Stimulated activated CD8-positive, alpha-beta memory T cell treated with anti-CD3 and anti-CD28 coated beads, Interleukin-4, amount 100 ng/mL, for 4 hours (primary cell): Measurements from ENCODE around the gene IRS2.
"Not testable (repeated sequence)": the region's sequence is repeated elsewhere in the genome, so short reads cannot be mapped to it uniquely, and the experiment has no call there.

ENCODE experiments used
- DNase-seq, 2 donors: peaks; one replicate each; pipeline ENCODE4 v3.0.0-alpha.2; 2020; ENCODE audit warnings: low read depth in 2 of 2, low spot score in 1 of 2

Gene IRS2

DNA sequence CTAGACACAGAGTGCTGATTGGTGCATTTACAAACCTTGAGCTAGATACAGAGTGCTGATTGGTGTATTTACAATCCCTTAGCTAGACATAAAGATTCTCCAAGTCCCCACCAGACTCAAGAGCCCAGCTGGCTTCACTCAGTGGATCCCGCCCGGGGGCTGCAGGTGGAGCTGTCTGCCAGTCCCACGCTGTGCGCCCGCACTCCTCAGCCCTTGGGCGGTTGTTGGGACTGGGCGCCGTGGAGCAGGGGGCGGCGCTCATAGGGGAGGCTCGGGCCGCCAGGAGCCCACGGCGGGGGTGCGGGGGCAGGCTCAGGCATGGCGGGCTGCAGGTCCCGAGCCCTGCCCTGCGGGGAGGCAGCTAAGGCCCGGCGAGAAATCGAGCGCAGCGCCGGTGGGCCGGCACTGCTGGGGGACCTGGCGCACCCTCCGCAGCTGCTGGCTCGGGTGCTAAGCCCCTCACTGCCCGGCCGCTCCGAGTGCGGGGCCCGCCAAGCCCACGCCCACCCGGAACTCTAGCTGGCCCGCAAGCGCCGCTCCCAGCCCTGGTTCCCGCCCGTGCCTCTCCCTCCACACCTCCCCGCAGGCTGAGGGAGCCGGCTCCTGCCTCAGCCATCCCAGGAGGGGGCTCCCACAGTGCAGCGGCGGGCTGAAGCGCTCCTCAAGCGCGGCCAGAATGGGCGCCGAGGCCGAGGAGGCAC is 53.8 kb downstream of the IRS2 start:
- not testable (repeated sequence) for DNase-seq

DNA sequence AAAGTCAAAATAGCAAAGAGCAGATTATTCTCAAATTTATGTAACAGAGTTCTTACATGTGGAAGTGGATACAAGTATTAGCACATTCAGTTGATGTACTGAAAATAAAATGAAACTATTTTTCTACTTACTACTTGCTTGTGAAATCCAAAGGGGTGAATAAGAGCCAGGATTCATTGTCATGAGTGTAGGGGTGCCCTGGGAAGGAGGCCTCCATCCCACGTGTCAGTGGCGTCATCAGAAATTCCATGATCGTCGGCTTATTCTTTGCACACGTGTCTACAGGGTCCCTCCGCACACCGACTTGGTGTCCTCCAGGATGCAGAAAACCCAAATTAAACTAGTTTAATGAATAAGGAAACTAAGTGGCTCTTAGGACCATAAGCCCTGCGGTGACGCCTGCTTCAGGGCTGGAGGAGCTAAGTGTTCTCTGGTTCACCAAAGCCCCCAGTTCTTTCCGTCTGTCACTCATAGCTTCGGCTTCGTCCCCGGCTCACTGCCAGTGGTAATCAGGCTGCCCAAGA is 55.5 kb downstream of the IRS2 start:
- DNase-seq = no peak

DNA sequence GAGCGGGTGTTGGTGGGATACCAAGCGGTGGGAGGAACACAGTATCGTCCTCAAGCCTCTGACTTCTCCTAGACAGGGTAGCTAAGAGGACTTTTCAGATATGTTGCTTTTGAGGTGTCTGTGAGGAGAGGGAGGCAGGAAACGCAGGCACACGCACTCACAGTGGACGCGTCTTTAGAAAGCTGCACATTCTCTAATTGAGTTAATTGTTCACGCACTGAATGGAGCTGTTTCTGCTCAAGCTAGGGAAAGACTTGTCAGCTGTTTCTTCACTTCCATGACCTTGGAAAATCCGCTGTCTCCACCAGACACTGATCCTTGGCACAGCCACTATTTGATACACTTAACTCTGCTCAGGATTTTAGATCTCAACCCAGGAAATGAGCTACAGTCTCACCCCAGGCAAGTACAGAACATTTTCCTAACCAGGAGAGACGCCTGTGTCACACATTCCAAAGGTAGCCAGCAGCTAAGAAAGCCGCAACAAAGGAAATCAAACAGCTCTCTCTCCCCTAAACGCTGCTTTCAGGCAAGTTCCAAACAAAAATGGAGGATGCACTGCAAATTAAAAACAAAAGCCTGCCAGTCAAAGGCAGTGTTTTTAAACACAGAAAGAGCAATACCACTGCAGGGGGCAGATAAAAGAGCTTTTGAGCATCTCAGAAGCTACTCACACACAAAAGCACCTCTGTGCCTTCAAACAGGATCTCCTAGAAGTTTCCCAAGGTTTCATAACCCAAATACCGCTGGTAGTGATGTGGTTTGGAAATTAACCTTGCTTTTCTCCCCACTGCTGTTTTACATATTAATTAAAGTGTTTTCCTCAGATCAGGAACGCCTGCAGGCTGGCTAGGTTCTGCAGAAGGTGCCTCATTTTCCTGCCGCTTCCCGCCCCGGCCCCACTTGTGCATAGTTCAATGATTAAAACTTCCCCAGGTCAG is 57.3 kb downstream of the IRS2 start:
- DNase-seq = no peak

DNA sequence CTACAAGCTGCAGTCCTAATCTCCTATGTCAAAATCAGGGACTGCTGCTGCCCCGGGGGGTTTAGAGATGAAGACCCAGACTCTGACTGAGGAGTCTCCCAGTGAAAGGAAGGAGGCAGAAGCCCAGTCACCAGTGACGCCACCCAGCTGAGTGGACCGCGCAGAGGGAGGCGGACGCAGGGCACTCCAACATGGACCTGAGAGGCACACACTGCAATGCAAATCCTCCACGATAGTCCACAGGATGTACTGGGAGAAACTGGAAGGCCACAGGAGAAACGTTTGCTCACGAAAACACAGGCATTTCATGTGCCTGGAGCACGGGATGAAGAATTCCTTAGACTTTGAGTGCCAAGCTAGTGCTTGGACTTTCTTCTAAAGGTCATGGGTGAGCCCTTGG is 58.3 kb downstream of the IRS2 start:
- no peak for DNase-seq

DNA sequence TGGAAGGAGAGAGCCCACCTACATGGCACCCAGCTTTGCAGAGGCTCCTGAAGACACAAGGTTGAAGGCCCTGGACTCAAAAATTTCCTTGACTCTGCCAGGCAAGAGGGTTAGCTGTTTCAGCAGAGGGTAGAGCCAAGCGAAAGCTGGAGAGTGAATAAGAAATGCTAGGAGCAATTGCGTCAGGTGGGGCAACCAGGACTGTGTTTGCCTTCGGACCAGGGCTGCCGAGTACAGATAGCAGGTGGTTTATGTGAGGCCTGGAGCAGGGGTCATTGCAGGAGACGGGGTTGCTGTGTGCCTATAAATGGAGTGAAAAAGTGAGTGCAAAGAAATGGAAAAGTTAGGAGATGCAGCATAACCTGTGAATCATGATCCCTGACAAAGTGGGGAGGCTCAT is 59.1 kb downstream of the IRS2 start:
- DNase-seq = no peak

DNA sequence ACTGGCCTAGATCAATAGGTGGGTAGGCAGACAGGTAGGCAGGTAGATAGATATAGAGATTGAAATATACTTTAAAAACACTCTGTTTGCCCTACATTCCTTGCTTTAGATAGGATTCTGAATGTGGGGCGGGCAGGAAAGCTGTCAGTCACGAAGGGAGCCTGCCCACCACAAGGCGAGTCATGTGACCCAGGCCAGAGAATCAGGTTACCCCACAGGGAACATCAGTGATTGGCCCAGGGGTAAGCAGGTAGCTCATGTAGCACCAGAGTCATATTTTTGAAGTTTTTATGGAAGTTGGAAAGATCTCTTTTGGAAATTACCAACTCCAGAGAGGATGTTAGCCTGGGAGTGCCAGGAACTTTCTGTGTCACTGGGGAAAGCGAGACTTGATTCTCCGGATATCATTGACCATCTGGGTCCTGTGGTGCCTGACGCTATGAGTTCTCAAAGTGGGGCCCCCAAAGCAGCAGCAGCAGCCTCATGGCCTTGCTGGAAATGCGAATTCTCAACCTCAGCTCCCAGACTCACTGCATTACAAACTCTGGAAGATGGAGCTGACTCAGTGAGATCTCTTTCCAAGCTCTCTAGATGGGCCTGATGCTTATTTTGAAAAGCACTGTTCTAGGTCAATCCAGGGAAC is 60.3 kb downstream of the IRS2 start:
- DNase-seq = no peak

DNA sequence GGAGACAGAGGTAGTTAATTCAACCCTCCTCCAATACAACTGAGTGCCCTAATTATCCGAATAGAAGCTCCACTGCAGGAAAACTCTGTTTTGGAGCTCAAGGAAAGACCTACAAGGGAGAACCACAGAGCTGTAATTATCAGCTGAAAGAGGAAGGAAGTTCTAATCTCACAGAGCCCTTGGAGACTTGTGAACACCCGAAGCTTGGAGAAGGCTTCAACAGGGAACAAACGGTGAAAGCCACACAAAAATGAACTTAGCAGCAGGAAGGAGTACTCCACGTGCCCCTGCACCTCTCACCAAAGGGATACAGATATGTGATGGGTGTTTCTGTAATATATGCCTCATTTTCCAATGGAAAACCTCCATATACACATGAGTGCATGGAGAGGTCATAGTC is 61.1 kb downstream of the IRS2 start:
- DNase-seq = no peak

DNA sequence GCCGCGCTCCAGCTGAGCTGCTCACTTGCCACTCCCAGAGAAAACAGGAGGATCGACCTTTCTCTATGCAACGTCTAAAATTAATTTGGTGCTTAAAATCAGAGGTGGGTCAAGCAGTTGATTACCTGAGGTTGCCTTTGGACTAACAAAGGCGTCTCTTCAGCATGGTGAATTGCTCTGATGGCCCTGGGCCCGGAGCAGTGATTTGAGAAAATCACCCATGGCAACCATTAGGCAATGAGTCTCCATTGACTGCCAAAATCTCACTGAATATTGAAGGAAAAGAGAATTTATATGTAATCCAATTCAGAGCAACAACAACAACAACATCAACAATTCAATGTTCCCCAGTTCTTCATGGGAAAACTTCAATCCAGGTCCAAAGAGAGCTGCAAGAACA is 61.8 kb downstream of the IRS2 start:
- no peak for DNase-seq

DNA sequence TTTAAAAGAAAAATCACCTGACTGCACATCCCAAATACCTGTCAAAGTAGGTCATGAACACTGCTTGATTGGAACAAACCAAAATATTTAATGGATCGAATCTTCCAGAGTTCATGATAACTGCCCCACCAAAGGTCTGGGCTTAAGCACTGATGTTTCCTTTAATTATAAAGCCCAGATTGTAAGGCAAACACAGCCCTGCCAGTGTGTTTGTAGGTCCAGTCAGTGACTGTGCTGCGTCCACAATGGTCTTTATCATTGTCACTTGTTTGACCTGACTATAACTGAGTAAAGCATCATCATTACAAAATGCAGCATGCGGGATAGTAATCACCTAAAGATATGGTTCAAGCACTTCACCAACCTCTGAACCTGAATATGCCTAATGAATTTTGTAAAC is 63.3 kb downstream of the IRS2 start:
- no peak for DNase-seq

DNA sequence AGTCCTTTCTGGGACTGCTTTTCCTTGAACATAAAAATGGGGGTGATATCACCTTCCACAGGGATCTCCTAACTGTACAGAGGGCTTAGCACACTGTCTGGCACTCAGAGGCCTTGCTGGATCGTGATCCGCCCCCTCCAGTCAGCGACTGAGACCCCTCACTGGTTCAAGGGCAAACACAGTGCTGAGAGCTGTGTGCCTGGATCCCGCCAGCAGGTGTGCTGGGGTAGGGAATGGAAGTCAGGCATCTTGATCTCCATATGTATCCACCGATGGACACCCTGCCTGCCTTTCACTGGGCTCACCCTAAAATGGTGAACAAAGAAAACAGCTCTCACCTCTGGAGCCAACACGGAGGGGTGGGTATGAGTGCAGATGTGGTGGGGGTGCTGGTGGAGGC is 64.3 kb downstream of the IRS2 start:
- DNase-seq = no peak

DNA sequence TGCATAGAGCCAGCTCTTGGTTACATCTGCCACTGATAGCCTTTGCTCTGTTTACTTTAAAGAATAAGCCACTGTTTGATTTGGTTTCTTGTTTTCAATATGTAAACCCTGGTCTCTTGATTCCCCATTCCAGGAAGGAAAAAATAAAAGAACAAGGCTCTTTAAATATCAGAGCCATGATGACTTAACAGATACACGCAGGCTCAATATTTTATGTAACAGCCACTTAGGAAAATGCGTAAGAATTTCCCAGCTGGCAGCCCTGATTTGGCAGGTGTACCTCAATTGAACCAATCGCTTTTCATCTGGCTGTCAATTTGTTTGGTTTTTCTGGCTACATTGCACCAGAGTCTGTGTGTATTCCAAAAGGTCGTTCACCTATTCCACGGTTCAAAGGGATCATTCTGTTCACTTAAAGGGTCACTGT is 65.6 kb downstream of the IRS2 start:
- no peak for DNase-seq

DNA sequence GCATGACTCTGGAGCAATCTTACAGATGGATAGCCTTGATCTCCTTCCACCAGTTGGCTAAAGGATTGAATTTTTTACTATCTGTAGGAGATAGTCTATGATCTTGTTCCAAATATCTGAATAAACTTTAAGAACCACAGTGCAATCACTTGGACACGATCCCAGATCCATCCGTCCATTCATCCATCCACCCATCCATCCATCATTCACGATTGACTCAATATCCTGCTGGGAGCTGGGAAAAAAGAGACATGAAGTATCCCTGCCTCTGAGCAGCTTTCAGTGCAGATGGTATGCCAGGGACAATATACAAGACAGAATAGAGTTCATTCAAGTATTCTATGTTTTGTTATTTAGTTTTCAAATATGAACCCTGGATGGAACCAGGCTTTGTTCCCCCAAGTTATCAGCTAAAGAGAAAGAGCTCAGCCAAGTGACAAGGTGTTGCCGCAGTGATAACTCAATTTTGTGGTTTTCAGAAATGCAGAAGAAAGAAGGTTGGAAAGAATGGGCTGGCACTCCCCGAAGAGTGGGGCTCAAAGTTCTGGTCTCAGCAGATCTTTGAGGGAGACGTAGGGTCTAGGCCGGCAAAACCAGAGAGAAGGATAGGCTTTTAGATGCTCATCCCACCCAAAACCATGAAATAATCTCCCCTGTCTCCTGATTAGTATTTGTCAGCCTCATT is 66.3 kb downstream of the IRS2 start:
- DNase-seq = no peak

DNA sequence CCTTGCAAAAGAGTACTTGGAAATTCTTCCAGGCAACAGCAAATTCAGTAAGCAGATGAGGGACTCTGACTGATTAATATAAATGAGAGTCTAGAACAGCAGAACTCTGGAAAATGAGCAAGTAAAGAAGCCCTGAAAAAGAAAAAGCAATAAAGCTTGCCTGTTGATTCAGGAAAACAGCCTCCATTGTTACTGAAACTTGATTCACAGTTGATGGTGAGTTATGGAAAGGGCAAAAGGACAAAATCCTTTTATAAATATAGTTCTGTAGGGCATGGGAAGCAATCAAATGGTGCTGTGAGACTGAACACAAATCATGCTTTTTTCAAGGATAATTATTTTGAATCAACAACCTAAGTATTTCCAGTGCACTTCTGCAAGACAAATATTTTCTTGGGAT is 67.7 kb downstream of the IRS2 start:
- no peak for DNase-seq

DNA sequence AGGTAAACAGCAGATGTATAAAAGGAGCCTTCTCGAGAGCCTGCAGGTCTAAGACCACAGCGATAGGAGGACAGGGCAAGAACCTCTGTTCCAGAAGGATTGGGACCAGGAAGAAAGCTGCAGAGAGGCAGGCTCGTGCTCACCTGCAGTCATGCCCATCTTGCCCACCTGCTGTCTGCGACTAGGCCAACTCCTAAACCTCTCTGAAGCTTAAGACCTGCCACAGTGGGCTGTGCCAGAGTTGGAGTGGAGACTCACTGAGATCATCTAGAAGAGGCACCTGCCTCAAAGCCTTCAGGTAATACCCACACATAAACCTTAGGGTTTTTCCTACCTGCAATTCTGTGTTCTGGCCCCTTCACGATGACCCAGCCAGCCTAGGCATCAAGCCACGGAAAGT is 68.7 kb downstream of the IRS2 start:
- DNase-seq = no peak

DNA sequence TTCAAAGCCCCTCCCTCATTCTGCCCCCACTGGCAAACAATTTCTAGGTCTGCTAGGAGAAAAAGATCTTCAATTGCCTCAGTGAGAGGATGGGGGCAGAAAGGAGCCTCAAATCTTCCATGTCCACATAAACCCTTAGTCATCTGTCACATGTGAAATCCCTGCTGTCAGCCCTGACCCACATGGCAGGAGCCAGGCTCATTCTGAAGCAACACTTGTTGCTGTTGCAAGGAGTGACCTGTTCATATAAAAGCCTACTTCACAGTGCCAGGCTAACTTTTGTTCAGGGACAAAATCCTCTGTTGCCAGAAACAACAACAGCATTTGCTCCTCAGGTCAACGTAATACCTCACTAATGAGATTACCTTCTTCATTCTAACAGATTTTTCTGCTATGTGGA is 70.5 kb downstream of the IRS2 start:
- no peak for DNase-seq

DNA sequence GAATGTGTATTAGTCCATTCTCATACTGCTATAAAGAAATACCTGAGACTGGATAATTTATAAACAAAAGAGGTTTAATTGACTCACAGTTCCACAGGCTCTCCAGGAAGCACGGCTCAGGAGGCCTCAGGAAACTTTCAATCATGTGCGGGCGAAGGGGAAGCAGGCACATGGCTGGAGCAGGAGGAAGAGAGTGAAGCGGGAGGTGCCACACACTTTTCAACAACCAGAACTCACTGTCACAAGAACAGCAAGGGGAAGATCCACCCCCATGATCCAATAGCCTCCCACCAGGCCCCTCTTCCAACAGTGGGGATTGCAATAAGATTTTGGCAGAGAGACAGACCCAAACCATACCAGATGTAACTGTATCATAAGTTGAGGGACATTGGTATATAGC is 72.7 kb downstream of the IRS2 start:
- DNase-seq = no peak

DNA sequence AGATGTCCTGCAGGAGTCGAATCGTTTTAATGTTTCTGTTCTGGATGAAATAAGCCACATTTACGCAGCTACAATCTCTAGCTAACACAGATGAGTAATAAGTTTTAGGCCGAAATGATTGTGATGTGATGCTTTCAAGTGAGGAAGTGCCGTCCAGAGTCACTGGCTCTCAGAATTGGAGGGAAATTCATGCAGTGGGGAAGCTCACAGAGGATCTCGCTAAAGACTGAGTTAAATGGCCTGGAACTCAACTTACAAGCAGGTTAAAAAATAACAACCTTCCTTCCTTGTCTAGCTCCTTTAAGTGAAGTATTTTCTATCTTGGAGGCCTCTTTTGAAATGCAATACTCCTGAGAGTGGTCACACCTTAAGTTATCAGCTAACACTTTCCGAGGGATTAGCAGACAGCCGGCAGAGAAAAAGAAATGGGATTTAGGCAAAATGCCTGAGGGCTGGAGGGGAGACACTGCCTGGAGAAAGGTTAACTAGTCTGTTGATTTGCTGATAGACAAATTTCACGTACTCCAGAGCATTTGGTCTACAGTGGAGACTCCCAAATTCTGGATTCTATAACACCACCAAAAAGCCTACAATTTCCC is 74.2 kb downstream of the IRS2 start:
- DNase-seq = no peak

DNA sequence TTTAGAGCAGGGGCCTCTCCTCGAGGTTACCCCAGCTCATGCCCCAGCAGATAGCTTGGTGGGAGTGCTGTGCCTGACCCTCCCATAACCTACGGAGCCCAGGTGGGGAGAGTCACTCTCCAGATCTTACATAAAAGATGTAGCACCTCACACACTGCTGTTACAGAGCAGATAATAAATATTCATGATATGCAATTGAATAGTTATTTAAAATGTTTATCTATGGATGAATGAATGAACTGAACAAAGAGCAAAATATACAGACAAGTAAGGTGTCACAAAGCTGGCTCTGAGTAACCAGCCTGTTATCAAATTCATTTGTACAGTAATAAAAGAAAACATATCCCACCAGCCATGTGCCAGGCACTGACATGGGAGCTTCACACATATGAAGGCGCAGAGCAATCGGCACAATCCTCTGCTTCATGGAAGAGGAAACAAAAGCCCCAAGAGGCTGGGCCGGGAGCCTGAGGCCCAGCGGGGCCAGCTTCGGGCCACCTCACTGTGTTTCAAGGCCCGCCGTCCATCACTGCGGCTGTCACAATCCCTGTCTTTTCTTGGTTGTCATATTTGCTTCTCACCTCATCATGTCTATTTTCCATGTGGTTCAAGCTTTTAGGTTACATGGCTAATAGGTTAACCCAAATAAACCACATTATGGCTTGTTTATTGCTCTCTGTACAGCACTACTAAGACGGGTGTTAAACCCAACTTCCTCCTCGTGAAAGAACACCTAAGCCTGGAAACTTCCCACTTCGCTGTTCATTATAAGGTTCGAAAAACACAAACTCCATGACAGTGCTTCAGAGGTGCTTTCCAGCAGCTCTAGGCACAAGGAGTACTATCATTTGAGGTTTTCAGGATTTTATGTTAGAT is 78.4 kb downstream of the IRS2 start:
- DNase-seq = no peak

DNA sequence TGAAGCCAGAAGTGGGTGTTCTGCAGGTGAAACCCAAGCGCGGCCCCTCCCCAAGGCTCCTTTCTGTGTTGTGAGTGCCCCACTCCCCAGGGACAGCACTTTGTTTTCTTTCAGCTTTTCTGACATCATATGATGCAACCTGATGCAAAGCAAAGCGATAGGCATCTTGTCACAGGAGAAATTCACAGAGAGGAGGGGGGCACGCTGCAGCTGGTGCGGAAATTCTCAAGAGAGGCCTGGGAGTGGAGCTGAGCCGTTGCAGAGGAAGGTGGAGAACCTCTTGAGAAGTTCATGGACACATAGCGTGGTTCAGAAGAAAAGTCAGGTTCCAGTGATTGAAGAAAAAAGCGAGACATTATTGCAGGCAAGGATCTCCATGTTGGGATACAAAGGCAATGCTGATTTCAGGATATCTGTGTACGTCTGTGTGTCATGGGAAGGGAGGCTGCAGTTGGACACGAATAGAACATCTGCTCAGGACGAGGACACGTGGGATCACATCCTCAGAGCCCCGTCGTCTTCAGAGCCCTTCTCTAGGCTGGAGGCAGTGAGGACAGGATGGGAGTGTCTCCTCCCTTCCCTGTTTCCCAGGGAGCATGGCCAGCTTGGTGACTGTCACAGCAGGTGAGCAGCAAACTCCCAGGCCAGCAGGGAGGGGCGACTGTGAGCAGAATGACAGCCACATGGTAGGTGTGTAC is 79.2 kb downstream of the IRS2 start:
- no peak for DNase-seq
